Lower lobe of right lung (tissue), 2 donors: ENCODE measurements around the gene ZNF574. TPM values are rescaled to one million over a fixed set of nuclear protein-coding genes. Genes with fewer than 3 reads are reported as not detected.

Experiments
- ATAC-seq, 2 donors: fragments of 200-7000 bp; cut with Tn5 transposase; one replicate each; pipeline ENCODE4 v1.9.1; 2020 to 2022; ENCODE audit warnings: mild to moderate bottlenecking in 2 of 2, moderate library complexity in 2 of 2
- DNase-seq: peaks from one replicate; pipeline ENCODE4 v3.0.0-alpha.2; 2020
- H3K27ac ChIP-seq: fragments of 200-600 bp; one replicate; pipeline ENCODE4 v1.8.0; 2022
- H3K27me3 ChIP-seq: fragments of 200-600 bp; one replicate; pipeline ENCODE4 v1.8.0; 2022; ENCODE audit warnings: low read depth
- H3K36me3 ChIP-seq: fragments of 200-600 bp; one replicate; pipeline ENCODE4 v1.8.0; 2022; ENCODE audit warnings: mild to moderate bottlenecking
- H3K4me1 ChIP-seq: fragments of 200-600 bp; one replicate; pipeline ENCODE4 v1.8.0; 2022
- H3K4me3 ChIP-seq: fragments of 200-600 bp; one replicate; pipeline ENCODE4 v1.8.0; 2022; ENCODE audit warnings: mild to moderate bottlenecking
- H3K9me3 ChIP-seq: fragments of 200-600 bp; one replicate; pipeline ENCODE4 v1.8.0; 2022
- CTCF ChIP-seq: fragments of 200-600 bp; IDR thresholded peaks from one replicate; pipeline ENCODE4 v1.8.0; 2022; ENCODE audit warnings: antibody characterized with exemption, mild to moderate bottlenecking
- intact Hi-C: fragments of 100-400 bp; cut with DNase I; formaldehyde crosslinking; loops from one replicate; pipeline ENCODE4 v1.11.0; 2022
- total RNA-seq: library from RNA; stranded (reverse); fragmentation: NEBNext Ultra II Directional; extraction: Animal tissue kit (Norgen Biotek cat#: 25700); gene quantifications from one replicate; pipeline ENCODE4 v1.2.1, GENCODE V29; 2021
- donor health status: DM: no; HTN: yes; CAD: no; lungs with severe emphysema.

Gene ZNF574
- total RNA-seq, 1 donor from 2014 or later, result 11.8 TPM

- H3K9me3 ChIP-seq, result no peaks in the 10 kb centered on the region
- DNase-seq (no peak), ATAC-seq (peak in 1 of 2 donors; percentile 7)
- intact Hi-C loops, result no loop called here
- H3K4me1 ChIP-seq, result no peaks in the 10 kb centered on the region
- H3K36me3 ChIP-seq, result no peaks in the 10 kb centered on the region
- no peak for TF ChIP-seq CTCF
- no peak overlapping the region for H3K27ac ChIP-seq
- no peaks in the 10 kb centered on the region for H3K27me3 ChIP-seq
- H3K4me3 ChIP-seq, result no peak overlapping the region
Observed at GRCh38 chr19:42053037-42053935, 22.7 kb upstream of the ZNF574 start.

- DNase-seq (no peak), ATAC-seq (no peak)
- H3K4me1 ChIP-seq, result no peaks in the 10 kb centered on the region
- H3K36me3 ChIP-seq, result no peaks in the 10 kb centered on the region
- H3K27me3 ChIP-seq, result no peaks in the 10 kb centered on the region
- H3K27ac ChIP-seq, result no peak overlapping the region
- no peak for TF ChIP-seq CTCF
- intact Hi-C loops, result no loop called here
- H3K9me3 ChIP-seq, result no peaks in the 10 kb centered on the region
- H3K4me3 ChIP-seq, result no peak overlapping the region
Observed at GRCh38 chr19:42054205-42054604, 21.8 kb upstream of the ZNF574 start.

DNA sequence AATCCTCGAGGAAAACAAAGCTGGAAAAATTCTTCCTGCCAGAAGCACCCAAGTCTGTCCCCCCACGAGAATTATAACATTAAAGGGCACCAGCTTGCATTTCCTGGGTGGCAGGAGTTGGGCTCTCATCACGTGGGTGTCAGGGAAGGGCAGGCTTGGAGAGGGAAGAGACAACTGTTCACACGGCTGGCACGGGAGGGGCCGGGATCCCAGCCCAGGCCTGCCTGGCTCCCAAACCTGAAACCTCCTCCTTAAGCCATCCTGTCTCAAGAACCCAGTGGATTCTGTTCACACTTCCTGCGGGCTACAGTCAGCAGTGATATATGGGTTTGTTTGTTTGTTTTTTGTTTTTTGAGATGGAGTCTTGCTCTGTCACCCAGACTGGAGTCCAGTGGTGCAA is 18.1 kb upstream of the ZNF574 start:
- no peaks in the 10 kb centered on the region for H3K27me3 ChIP-seq
- H3K4me3 ChIP-seq, result no peak overlapping the region
- ATAC-seq (no peak), DNase-seq (no peak)
- no peaks in the 10 kb centered on the region for H3K4me1 ChIP-seq
- no peak overlapping the region for H3K27ac ChIP-seq
- no peak for TF ChIP-seq CTCF
- H3K9me3 ChIP-seq, result no peaks in the 10 kb centered on the region
- intact Hi-C loops, result no loop called here
- H3K36me3 ChIP-seq, result no peaks in the 10 kb centered on the region

DNA sequence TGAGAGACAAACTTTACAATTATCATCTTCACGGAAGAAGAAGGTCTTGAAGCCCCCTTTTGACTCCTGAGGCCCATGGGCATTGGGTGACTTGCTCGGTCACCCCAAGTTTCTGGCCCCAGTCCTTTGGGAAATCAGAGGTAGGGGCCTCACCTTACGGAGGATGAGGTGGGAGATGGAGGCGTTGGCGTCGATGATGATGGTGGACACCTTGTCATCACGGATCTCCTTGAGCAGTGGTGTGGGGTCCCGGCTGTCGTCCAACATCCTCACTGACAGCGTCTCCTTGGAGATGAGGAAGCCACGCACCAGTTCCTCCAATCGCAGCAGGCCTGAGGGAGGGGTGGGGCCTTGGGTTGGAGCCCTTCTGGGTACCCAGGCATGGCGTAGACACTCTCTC is 16.8 kb upstream of the ZNF574 start:
- TF ChIP-seq CTCF, result no peak
- H3K9me3 ChIP-seq, result no peaks in the 10 kb centered on the region
- DNase-seq (no peak), ATAC-seq (no peak)
- no peaks in the 10 kb centered on the region for H3K4me1 ChIP-seq
- no peak overlapping the region for H3K27ac ChIP-seq
- H3K4me3 ChIP-seq, result no peak overlapping the region
- intact Hi-C loops, result no loop called here
- no peaks in the 10 kb centered on the region for H3K36me3 ChIP-seq
- no peaks in the 10 kb centered on the region for H3K27me3 ChIP-seq

DNA sequence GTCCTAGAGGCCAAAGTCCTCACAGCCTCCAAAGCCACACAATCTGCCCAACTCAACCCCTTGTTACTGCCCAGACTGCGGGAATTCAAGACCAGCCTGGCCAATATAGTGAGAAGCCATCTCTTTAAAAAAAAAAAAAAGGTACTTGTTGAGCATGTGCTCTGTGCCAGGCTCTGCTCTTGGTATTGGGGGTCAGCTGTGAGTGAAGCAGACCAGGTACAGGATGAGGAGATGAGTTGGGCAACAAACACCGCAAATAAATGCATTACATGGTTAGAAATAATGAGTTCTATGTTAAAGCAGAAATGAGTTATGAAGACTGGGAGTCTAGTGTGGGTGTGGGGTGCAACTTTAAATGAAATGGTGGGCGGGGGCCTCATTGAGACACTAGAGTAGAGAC is 15.8 kb upstream of the ZNF574 start:
- intact Hi-C loops, result no loop called here
- no peak overlapping the region for H3K27ac ChIP-seq
- H3K4me3 ChIP-seq, result no peak overlapping the region
- no peaks in the 10 kb centered on the region for H3K4me1 ChIP-seq
- H3K9me3 ChIP-seq, result no peaks in the 10 kb centered on the region
- TF ChIP-seq CTCF, result no peak
- DNase-seq (no peak), ATAC-seq (no peak)
- peaks cover under 1% of the 10 kb centered on the region for H3K27me3 ChIP-seq
- H3K36me3 ChIP-seq, result no peaks in the 10 kb centered on the region
